Activated CD4-positive, alpha-beta T cell treated with anti-CD3 and anti-CD28 coated beads, Interleukin-10, Interleukin-2, amounts not matched to agents 100 ng/mL and 50 ng/mL, durations not matched to agents 16 hours and 8 hours (primary cell): ENCODE measurements around the gene CATSPER3.

Experiments used
- DNase-seq: peaks from one replicate; pipeline ENCODE4 v3.0.0-alpha.2; 2020

The CATSPER3 gene

GRCh38 chr5:135012033-135012588, 44.4 kb downstream of the CATSPER3 start:
- no peak for DNase-seq

- no peak for DNase-seq
These were observed 45.3 kb downstream of the CATSPER3 start for GRCh38 chr5:135012951-135013391.

GRCh38 chr5:135013445-135013844, 45.7 kb downstream of the CATSPER3 start:
- DNase-seq: no peak

GRCh38 chr5:135013947-135014570, 46.4 kb downstream of the CATSPER3 start:
- DNase-seq: no peak

GRCh38 chr5:135015942-135016341, 48.2 kb downstream of the CATSPER3 start:
- DNase-seq: no peak

GRCh38 chr5:135016861-135017290, 49.2 kb downstream of the CATSPER3 start:
- DNase-seq: no peak

- DNase-seq: no peak
These were observed 50.8 kb downstream of the CATSPER3 start for GRCh38 chr5:135018457-135018856.

GRCh38 chr5:135019314-135019713, 51.6 kb downstream of the CATSPER3 start:
- DNase-seq: no peak

- DNase-seq: no peak
These were observed 52.6 kb downstream of the CATSPER3 start for GRCh38 chr5:135020111-135020895.

- DNase-seq: no peak
These were observed 57.4 kb downstream of the CATSPER3 start for GRCh38 chr5:135024956-135025729.

- DNase-seq: no peak
These were observed 58.3 kb downstream of the CATSPER3 start for GRCh38 chr5:135025730-135026644.

- DNase-seq: no peak
These were observed 59.0 kb downstream of the CATSPER3 start for GRCh38 chr5:135026645-135027265.

- DNase-seq: no peak
These were observed 59.6 kb downstream of the CATSPER3 start for GRCh38 chr5:135027266-135027696.

- DNase-seq: no peak
These were observed 60.2 kb downstream of the CATSPER3 start for GRCh38 chr5:135027697-135028615.

GRCh38 chr5:135028791-135029476, 61.2 kb downstream of the CATSPER3 start:
- no peak for DNase-seq

GRCh38 chr5:135029477-135030122, 61.9 kb downstream of the CATSPER3 start:
- no peak for DNase-seq

GRCh38 chr5:135030123-135030955, 62.6 kb downstream of the CATSPER3 start:
- DNase-seq: no peak
